T-helper 17 cell (primary cell): ENCODE data around the gene EFCAB12. TPM values are rescaled to one million over a fixed set of nuclear protein-coding genes. Genes with fewer than 3 reads are reported as not detected.

Experiments used
- ATAC-seq: fragments of 150-1000 bp; cut with Tn5 transposase; 2 replicates; pipeline ENCODE4 v1.10.0; 2021; ENCODE audit warnings: mild to moderate bottlenecking, moderate library complexity
- DNase-seq, 3 donors: peaks; one replicate each; pipeline versions ENCODE4 v3.0.0 to v3.0.0-alpha.2; 2020 to 2021
- H3K9me3 ChIP-seq: one replicate; pipeline ENCODE4 v1.7.0; 2013; ENCODE audit warnings: low read length, mild to moderate bottlenecking; ENCODE audit not compliant: control insufficient read depth, poor library complexity, severe bottlenecking
- H3K27ac Mint-ChIP-seq: one replicate; pipeline ENCODE4 v1.8.0; 2022; ENCODE audit warnings: mild to moderate bottlenecking, moderate library complexity, mixed read lengths
- H3K27me3 Mint-ChIP-seq: one replicate; pipeline ENCODE4 v1.8.0; 2022; ENCODE audit warnings: mixed read lengths
- H3K36me3 Mint-ChIP-seq: one replicate; pipeline ENCODE4 v1.8.0; 2022; ENCODE audit warnings: low read depth, mixed read lengths
- H3K4me1 Mint-ChIP-seq: one replicate; pipeline ENCODE4 v1.8.0; 2022; ENCODE audit warnings: mild to moderate bottlenecking, mixed read lengths
- H3K4me3 Mint-ChIP-seq: one replicate; pipeline ENCODE4 v1.8.0; 2022; ENCODE audit warnings: mild to moderate bottlenecking, moderate library complexity, mixed read lengths
- total RNA-seq, 4 donors: library from RNA in 2 of 4; stranded (reverse) in 2 of 4; gene quantifications; one replicate each; pipeline ENCODE4 v1.2.3 and lab custom pipeline; 2022 to 2026

The EFCAB12 gene
- total RNA-seq, 2 donors from 2014 or later = 2.3 to 5.2 TPM

GRCh38 chr3:129440618-129441190 is 12.3 kb upstream of the EFCAB12 start:
- peaks cover 49% of the 10 kb centered on the region for H3K4me1 Mint-ChIP-seq
- peak overlapping the region; percentile 93 for H3K4me3 Mint-ChIP-seq
- peak overlapping the region; percentile 95 for H3K27ac Mint-ChIP-seq
- DNase-seq = no peak
- H3K9me3 ChIP-seq = no peaks in the 10 kb centered on the region
- no peak for ATAC-seq
- H3K36me3 Mint-ChIP-seq = no peaks in the 10 kb centered on the region
- no peaks in the 10 kb centered on the region for H3K27me3 Mint-ChIP-seq

GRCh38 chr3:129439817-129440617 is 11.6 kb upstream of the EFCAB12 start, which contains the start of the genes IFT122 and MBD4:
IFT122 (plus strand) TSS chr3:129440224; CDS start chr3:129440331, 107 bp downstream.
MBD4 (minus strand) TSS chr3:129439948; CDS start chr3:129439833, 115 bp downstream.
- Mint-ChIP-seq H3K27ac (peak within 1 kb of the TSS; percentile 95), H3K4me3 (peak within 1 kb of the TSS; percentile 93), H3K27me3 (no peaks in the 10 kb centered on the region), H3K4me1 (peaks cover 54% of the 10 kb centered on the region), H3K36me3 (no peaks in the 10 kb centered on the region)
- ATAC-seq (peak; percentile 89), DNase-seq (peak; percentile 95 to 98 (median 98))
- no peaks in the 10 kb centered on the region for H3K9me3 ChIP-seq

- H3K27ac Mint-ChIP-seq = peak overlapping the region; percentile 95
- no peaks in the 10 kb centered on the region for H3K27me3 Mint-ChIP-seq
- peaks cover 54% of the 10 kb centered on the region for H3K4me1 Mint-ChIP-seq
- ATAC-seq = no peak
- peak overlapping the region; percentile 93 for H3K4me3 Mint-ChIP-seq
- no peaks in the 10 kb centered on the region for H3K36me3 Mint-ChIP-seq
- no peaks in the 10 kb centered on the region for H3K9me3 ChIP-seq
- peak; percentile 15 to 29 (median 27) for DNase-seq
These were observed 10.9 kb upstream of the EFCAB12 start for GRCh38 chr3:129439226-129439816.

GRCh38 chr3:129435367-129435766 is 6.9 kb upstream of the EFCAB12 start:
- H3K4me1 Mint-ChIP-seq = peaks cover 33% of the 10 kb centered on the region
- peak overlapping the region; percentile 16 for H3K27ac Mint-ChIP-seq
- peak overlapping the region; percentile 31 for H3K4me3 Mint-ChIP-seq
- ATAC-seq (no peak), DNase-seq (no peak)
- H3K9me3 ChIP-seq = no peaks in the 10 kb centered on the region
- H3K36me3 Mint-ChIP-seq = no peaks in the 10 kb centered on the region
- H3K27me3 Mint-ChIP-seq = no peaks in the 10 kb centered on the region

GRCh38 chr3:129434140-129434539 is 5.7 kb upstream of the EFCAB12 start:
- no peaks in the 10 kb centered on the region for H3K27me3 Mint-ChIP-seq

GRCh38 chr3:129433565-129433964 is 5.1 kb upstream of the EFCAB12 start:
- no peaks in the 10 kb centered on the region for H3K9me3 ChIP-seq
- DNase-seq (no peak), ATAC-seq (no peak)
- H3K27me3 Mint-ChIP-seq = no peaks in the 10 kb centered on the region
- H3K27ac Mint-ChIP-seq = peak overlapping the region; percentile 14
- no peaks in the 10 kb centered on the region for H3K36me3 Mint-ChIP-seq
- H3K4me3 Mint-ChIP-seq = no peak overlapping the region
- peaks cover 35% of the 10 kb centered on the region for H3K4me1 Mint-ChIP-seq

More at GRCh38 chr3:129434140-129434539, 5.7 kb upstream of the EFCAB12 start:
- no peaks in the 10 kb centered on the region for H3K9me3 ChIP-seq
- ATAC-seq (no peak), DNase-seq (no peak)
- Mint-ChIP-seq H3K27ac (peak overlapping the region; percentile 14), H3K36me3 (no peaks in the 10 kb centered on the region), H3K4me3 (no peak overlapping the region), H3K4me1 (peaks cover 30% of the 10 kb centered on the region)

- H3K4me1 Mint-ChIP-seq = peaks cover 36% of the 10 kb centered on the region
- no peaks in the 10 kb centered on the region for H3K27me3 Mint-ChIP-seq
- H3K9me3 ChIP-seq = no peaks in the 10 kb centered on the region
- DNase-seq = no peak
- H3K4me3 Mint-ChIP-seq = no peak overlapping the region
- no peak for ATAC-seq
- H3K36me3 Mint-ChIP-seq = no peaks in the 10 kb centered on the region
- no peak overlapping the region for H3K27ac Mint-ChIP-seq
These were observed 4.2 kb upstream of the EFCAB12 start for GRCh38 chr3:129432671-129433070.

- Mint-ChIP-seq H3K27ac (peak overlapping the region; percentile 27), H3K27me3 (no peaks in the 10 kb centered on the region), H3K4me1 (peaks cover 38% of the 10 kb centered on the region), H3K4me3 (no peak overlapping the region), H3K36me3 (no peaks in the 10 kb centered on the region)
- ATAC-seq (no peak), DNase-seq (no peak)
- no peaks in the 10 kb centered on the region for H3K9me3 ChIP-seq
These were observed 3.6 kb upstream of the EFCAB12 start for GRCh38 chr3:129432036-129432435.

GRCh38 chr3:129429602-129430001 is 1.2 kb upstream of the EFCAB12 start:
- H3K9me3 ChIP-seq = no peaks in the 10 kb centered on the region
- Mint-ChIP-seq H3K4me1 (peaks cover 23% of the 10 kb centered on the region), H3K36me3 (no peaks in the 10 kb centered on the region), H3K4me3 (no peak overlapping the region), H3K27ac (no peak overlapping the region), H3K27me3 (no peaks in the 10 kb centered on the region)
- DNase-seq = no peak
- ATAC-seq = no peak

GRCh38 chr3:129429080-129429451 is 630 bp upstream of the EFCAB12 start:
- no peaks in the 10 kb centered on the region for H3K9me3 ChIP-seq
- Mint-ChIP-seq H3K27me3 (no peaks in the 10 kb centered on the region), H3K36me3 (no peaks in the 10 kb centered on the region), H3K27ac (peak overlapping the region; percentile 83), H3K4me1 (peaks cover 23% of the 10 kb centered on the region), H3K4me3 (peak overlapping the region; percentile 85)
- no peak for ATAC-seq
- DNase-seq = no peak

GRCh38 chr3:129428007-129428375 is 445 bp downstream of the EFCAB12 start:
- ATAC-seq (no peak), DNase-seq (no peak)
- peak overlapping the region; percentile 85 for H3K4me3 Mint-ChIP-seq
- no peaks in the 10 kb centered on the region for H3K27me3 Mint-ChIP-seq
- H3K4me1 Mint-ChIP-seq = peaks cover 26% of the 10 kb centered on the region
- H3K27ac Mint-ChIP-seq = peak overlapping the region; percentile 83
- H3K36me3 Mint-ChIP-seq = no peaks in the 10 kb centered on the region
- H3K9me3 ChIP-seq = no peaks in the 10 kb centered on the region

- H3K4me1 Mint-ChIP-seq = peaks cover 26% of the 10 kb centered on the region
- no peak for ATAC-seq
- H3K36me3 Mint-ChIP-seq = no peaks in the 10 kb centered on the region
- DNase-seq = no peak
- H3K9me3 ChIP-seq = no peaks in the 10 kb centered on the region
- no peak overlapping the region for H3K27ac Mint-ChIP-seq
- no peaks in the 10 kb centered on the region for H3K27me3 Mint-ChIP-seq
- H3K4me3 Mint-ChIP-seq = no peak overlapping the region
These were observed 2.8 kb downstream of the EFCAB12 start for GRCh38 chr3:129425619-129426018.

GRCh38 chr3:129425213-129425612 is 3.2 kb downstream of the EFCAB12 start:
- Mint-ChIP-seq H3K27ac (no peak overlapping the region), H3K36me3 (no peaks in the 10 kb centered on the region), H3K4me1 (peaks cover 26% of the 10 kb centered on the region), H3K4me3 (no peak overlapping the region), H3K27me3 (no peaks in the 10 kb centered on the region)
- no peaks in the 10 kb centered on the region for H3K9me3 ChIP-seq
- ATAC-seq = no peak
- no peak for DNase-seq
